Neural progenitor cell (in vitro differentiated cells): Measurements from ENCODE around the gene SLC38A8.

ENCODE experiments used
- EZH2phosphoT487 ChIP-seq: fragments of 200-600 bp; sonication (generic); IDR thresholded peaks from 2 replicates; pipeline ENCODE4 v1.6.1; 2017; ENCODE audit warnings: antibody characterized with exemption
- TF ChIP-seq, protein P1 (sequence below): fragments of 200-600 bp; sonication (generic); IDR thresholded peaks from 2 replicates; pipeline ENCODE4 v1.5.1; 2017; ENCODE audit warnings: antibody characterized with exemption, mild to moderate bottlenecking

DNA sequence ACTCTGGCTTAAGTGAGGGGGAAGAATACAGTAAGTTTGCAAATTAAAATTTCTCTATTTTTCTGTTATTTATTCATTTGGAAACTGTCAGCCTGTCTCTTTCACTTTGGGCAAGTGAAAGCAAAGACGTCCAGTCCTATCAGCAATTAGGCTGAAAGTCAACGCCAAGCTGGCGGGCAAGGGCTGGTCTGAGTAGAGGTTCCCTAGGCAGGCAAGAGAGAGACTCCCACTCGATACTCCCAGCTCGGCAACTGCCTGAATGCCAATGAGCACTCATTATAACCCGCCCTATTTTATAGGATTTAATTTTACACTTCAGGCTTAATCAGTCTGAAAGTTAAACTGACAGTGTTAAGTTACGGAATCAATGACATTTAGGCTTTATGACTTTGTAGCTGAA, 14.3 kb upstream of the SLC38A8 start:
- TF ChIP-seq, protein P1, sequence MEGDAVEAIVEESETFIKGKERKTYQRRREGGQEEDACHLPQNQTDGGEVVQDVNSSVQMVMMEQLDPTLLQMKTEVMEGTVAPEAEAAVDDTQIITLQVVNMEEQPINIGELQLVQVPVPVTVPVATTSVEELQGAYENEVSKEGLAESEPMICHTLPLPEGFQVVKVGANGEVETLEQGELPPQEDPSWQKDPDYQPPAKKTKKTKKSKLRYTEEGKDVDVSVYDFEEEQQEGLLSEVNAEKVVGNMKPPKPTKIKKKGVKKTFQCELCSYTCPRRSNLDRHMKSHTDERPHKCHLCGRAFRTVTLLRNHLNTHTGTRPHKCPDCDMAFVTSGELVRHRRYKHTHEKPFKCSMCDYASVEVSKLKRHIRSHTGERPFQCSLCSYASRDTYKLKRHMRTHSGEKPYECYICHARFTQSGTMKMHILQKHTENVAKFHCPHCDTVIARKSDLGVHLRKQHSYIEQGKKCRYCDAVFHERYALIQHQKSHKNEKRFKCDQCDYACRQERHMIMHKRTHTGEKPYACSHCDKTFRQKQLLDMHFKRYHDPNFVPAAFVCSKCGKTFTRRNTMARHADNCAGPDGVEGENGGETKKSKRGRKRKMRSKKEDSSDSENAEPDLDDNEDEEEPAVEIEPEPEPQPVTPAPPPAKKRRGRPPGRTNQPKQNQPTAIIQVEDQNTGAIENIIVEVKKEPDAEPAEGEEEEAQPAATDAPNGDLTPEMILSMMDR, result no peak
- TF ChIP-seq EZH2phosphoT487, result no peak
